Measurements from ENCODE around the gene GUCA2A.

Gene GUCA2A

DNA sequence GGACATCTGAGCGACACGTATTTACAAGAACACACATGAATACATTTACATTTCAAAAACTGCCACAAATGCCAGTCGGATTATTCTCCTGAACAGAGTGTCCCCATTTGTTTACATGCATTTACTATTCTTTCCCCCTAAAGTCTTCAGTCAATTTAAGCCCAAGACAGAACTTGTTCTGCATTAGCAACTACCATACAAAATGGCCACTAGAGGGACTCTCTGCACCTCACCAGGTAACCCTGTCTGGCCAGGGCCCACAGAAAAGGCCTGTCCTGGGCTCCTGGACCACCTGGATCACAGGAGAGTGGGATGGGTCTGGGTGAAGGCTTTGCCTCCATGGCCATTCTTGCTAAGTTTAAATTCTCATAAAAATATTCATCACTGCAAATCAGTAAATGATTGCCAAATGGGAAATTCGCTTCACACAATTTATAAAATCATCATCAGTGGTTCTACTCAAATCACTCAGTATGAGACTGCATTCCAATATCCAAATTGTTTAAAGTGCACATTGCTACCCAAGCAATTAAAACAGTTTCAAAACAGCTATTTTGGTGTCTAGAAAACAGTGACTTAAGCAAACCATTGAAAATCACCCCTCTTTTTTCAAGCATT is 12.5 kb upstream of the GUCA2A start:
- DNase-seq (ENCODE audit: low read depth) = peak; percentile 40
- TF ChIP-seq, protein P1, sequence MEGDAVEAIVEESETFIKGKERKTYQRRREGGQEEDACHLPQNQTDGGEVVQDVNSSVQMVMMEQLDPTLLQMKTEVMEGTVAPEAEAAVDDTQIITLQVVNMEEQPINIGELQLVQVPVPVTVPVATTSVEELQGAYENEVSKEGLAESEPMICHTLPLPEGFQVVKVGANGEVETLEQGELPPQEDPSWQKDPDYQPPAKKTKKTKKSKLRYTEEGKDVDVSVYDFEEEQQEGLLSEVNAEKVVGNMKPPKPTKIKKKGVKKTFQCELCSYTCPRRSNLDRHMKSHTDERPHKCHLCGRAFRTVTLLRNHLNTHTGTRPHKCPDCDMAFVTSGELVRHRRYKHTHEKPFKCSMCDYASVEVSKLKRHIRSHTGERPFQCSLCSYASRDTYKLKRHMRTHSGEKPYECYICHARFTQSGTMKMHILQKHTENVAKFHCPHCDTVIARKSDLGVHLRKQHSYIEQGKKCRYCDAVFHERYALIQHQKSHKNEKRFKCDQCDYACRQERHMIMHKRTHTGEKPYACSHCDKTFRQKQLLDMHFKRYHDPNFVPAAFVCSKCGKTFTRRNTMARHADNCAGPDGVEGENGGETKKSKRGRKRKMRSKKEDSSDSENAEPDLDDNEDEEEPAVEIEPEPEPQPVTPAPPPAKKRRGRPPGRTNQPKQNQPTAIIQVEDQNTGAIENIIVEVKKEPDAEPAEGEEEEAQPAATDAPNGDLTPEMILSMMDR (conservative IDR thresholded peaks at IDR 0.05; ENCODE audit: low read length) = peak; percentile 77
- no peak overlapping the region for H3K4me3 ChIP-seq (ENCODE audit: low read length)

DNA sequence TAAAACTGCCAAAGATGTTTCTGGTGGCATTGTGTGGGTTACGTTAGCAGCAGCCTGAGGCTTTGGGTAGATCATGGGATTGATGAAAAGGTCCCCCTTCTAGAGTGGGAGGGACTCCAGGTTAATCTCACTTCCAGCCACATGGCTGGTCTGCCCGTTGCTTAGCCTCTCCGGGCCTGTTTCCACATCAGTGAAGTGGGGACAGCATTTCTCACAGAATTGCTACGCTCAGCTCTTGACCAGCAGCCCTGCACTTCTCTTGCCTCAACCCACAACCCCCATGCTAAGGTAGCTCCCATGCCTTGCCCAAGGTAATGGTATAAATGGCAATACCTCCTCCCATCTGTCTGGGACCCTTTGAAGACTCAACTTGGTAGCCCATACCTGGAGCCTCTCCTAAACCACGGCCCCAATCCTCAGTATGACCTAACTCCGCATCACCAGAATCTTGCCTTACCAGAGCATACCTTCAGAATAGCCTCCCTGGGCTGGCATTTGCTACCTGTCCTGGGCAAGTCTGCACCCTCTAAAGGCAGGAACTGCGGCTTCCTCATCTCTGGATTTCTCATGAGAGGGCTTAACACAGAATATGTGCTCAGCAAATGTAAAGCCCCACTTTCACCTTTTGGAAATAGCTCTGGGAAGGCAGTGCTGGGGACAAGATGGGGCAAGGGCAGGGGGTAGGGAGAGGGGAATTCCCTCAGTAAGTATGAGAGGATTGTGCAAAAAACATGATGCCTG is 10.9 kb upstream of the GUCA2A start:
- no peak for DNase-seq (ENCODE audit: low read depth)
- TF ChIP-seq, protein P1 (conservative IDR thresholded peaks at IDR 0.05; ENCODE audit: low read length) = no peak
- no peak overlapping the region for H3K4me3 ChIP-seq (ENCODE audit: low read length)

DNA sequence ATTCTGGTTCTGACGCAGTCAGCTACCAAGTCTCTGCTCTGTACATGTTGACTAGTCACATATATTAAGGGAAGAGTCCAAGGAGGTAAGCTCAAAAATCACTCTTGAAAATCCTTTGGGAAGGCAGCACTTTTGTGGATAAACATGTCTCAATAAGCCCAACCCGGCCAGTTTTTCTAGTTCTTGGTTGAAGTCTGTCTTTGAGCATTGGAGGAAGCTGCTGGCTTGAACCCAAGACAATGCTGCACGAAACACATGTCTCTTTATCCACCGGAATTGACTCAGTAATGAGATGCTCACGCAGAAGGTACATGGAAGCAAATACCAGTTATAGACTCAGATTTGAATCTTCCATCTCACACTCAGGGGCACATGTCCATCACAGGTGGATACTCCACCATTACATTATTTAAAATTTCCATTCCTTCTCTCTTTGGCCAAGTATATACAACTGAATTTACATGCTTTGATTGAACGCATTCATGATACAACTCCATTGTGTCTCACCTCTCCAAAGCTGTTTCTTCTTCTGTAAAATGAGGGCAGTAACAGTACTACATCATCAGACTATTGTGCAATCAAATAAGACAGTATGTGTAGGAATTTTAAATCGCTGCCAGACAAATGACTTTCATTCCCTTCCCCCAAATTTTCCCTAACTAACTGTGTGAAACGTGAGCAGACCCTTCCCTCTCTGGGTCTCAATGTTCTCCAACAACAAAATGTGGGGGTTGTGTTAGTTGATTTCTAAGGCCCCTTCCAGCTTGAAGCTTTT is 9.6 kb upstream of the GUCA2A start:
- peak; percentile 55 for DNase-seq (ENCODE audit: low read depth)
- TF ChIP-seq, protein P1 (conservative IDR thresholded peaks at IDR 0.05; ENCODE audit: low read length) = no peak
- no peak overlapping the region for H3K4me3 ChIP-seq (ENCODE audit: low read length)

DNA sequence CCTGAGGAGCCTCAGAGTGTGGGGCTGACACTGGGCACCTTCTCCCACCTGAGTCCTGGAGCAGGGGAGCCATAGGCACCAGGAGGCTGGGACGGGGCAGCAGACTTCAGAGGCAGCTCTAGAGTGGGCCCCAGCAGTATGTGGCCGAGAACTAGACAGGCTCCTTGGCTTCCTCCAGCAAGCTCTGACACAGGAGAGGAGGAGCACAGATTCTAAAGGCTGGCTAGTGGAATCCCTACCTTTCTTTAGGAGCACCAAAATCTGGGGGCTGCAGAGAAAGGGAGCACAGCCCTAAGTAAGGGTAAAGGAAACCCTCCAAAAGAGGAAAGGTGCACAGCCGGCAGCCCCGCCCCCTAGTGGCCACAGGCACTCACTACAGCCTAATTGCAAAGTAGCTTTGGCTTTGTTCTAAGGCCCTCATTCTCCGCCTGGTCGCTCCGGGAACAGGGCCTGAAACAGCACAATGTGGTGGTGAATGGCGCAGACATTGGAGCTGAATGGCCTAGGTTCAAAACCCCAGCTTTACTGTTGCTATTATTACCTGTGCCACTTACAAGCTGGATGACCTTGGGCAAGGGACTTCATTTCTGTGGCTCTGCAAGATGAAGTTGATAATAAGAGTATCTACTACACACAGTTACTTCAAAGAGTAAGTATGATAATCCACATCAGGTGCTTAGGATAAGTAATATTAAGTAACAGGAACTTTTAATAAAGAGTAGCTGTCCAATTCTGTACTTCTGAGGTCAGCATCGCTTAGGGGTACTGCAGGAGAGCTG is 8.8 kb upstream of the GUCA2A start:
- DNase-seq (ENCODE audit: low read depth) = peak; percentile 34
- TF ChIP-seq, protein P1 (conservative IDR thresholded peaks at IDR 0.05; ENCODE audit: low read length) = peak; percentile 90
- H3K4me3 ChIP-seq (ENCODE audit: low read length) = no peak overlapping the region

DNA sequence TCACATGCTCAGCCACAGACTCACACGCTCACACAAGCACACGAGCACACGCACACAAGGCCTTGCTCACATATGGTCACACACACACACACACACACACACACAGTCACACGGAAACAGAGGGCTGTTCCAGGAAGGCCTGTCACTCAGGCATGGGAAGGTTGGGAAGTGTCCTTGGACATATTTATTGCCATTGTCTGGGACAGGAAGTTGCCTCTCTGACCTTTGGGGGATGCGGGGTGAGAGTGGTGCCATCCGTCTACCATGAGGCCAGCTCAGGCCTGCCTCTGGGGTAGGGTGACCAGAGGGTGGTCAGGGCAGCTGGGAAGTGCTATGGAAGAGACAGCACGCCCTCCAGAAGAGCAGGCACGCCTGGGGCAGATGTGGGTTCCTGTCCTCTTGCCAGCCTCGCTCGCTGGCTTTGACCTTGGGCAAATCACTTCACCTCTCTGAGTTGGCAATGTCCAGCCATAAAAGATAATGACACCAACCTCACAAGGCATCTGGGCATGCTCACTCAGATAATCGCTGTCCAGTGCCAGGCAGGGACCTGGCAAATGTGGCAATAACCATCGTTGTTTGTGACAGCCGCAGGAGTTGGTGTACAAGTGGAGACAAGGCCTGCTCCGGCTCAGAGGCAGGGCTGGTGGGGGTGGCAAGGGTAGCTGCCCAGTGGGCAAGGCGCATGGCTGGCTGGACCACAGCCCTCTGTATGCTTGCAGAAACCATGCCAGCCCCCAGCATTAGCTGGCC is 8.0 kb upstream of the GUCA2A start:
- TF ChIP-seq, protein P1 (conservative IDR thresholded peaks at IDR 0.05; ENCODE audit: low read length) = no peak
- DNase-seq (ENCODE audit: low read depth) = peak; percentile 28
- no peak overlapping the region for H3K4me3 ChIP-seq (ENCODE audit: low read length)

DNA sequence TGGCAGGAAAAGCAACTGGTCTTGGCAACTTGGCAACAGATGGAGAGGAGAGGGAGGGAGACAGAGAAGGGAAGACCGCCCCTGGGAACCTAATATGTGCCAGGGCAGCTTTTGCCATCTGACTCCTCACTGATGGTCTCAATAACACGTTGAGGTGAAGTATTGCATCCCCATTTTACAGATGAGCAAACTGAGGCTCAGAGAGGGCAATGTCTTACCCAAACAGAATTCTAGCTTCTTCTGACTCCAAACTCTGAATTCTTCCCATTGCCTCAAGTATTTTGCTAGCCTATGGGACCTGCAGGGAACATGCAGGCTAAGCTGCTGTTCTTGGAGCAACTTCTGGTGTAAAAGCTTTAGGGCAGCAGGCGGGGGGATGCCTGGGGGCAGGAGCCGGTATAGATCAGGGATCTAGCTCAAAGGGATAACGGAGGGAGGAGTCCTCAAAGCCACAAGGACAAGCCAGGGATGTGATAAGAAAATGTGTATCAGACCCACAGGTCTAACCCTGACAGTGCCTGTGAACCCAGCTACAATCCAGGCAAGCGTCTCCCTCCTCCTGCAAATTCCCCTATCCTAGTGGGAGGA is 7.2 kb upstream of the GUCA2A start:
- TF ChIP-seq, protein P1 (conservative IDR thresholded peaks at IDR 0.05; ENCODE audit: low read length) = no peak
- DNase-seq (ENCODE audit: low read depth) = no peak

More for the DNA sequence above, 7.2 kb upstream of the GUCA2A start:
- H3K4me3 ChIP-seq (ENCODE audit: low read length) = no peak overlapping the region
